Breast epithelium (tissue), 3 donors: ENCODE results near the gene VAPA.

Experiments used
- CTCF ChIP-seq, 3 donors: fragments of 450-650 bp; IDR thresholded peaks; one replicate each; pipeline ENCODE4 v1.5.1; 2016 to 2017; ENCODE audit warnings: antibody characterized with exemption in 3 of 3, mild to moderate bottlenecking in 3 of 3, moderate library complexity in 3 of 3
- POLR2AphosphoS5 ChIP-seq, 3 donors: sonication (generic); formaldehyde crosslinking; IDR thresholded peaks; one replicate each; pipeline ENCODE4 v1.6.1; 2017; ENCODE audit warnings: antibody characterized with exemption in 3 of 3

- TF ChIP-seq CTCF (IDR thresholded peaks at IDR 0.05) (no peak), POLR2AphosphoS5 (IDR thresholded peaks at IDR 0.05) (no peak)
Observed at GRCh38 chr18:9949861-9950260, 36.0 kb downstream of the VAPA start.
